CD4-positive, alpha-beta T cell treated with Interferon alpha-2 for 1 hour (primary cell): ENCODE measurements around the gene SPPL3.

Experiments
- DNase-seq, 2 donors: peaks; one replicate each; pipeline ENCODE4 v3.0.0-alpha.2; 2020 to 2022

SPPL3 gene

DNA sequence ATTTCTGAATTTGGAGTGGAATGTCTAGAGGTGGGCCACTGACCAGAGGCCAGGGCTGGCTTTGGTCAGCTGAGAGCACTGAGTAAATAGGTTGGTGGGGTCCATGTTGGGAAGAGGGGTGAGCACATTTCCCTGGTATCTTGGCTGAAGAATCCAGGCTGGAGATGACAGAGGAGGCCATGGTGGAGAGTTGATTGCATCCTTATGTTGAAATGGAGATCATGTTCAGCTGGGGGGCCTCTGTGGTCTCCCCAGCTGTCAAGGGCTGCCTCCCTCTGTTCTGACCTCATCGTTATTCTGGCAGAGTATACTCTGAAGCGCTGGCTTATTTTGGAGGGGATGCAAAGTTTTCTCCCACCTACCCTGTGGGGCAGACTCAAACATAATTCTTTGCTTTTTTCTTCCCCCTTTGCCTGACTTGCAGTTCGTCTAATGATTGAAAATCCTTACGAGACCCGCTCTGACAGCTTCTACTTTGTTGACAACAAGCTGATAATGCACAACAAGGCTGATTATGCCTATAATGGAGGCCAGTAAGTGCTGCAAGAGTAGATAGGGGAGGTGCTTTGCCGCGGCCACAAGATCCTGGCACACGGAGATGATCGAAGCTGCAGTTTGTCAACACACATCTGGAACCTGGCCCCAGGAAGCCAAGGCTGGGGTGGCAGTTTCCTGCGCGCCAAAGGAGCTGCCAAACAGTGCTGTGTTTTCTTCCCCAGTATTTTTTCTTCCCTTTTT, 184.5 kb downstream of the SPPL3 start:
- DNase-seq = no peak

- no peak for DNase-seq
These were observed 185.1 kb downstream of the SPPL3 start for GRCh38 chr12:120719072-120719471.

- no peak for DNase-seq
These were observed 186.1 kb downstream of the SPPL3 start for GRCh38 chr12:120718055-120718454.

- DNase-seq = peak; percentile 78 to 88
These were observed 190.2 kb downstream of the SPPL3 start for GRCh38 chr12:120713861-120714482.

- no peak for DNase-seq
These were observed 191.5 kb downstream of the SPPL3 start for GRCh38 chr12:120712610-120713009.
